ENCODE measurements around the gene PSME3IP1.

The PSME3IP1 gene

GRCh38 chr16:57166451-57166850, 19.4 kb downstream of the PSME3IP1 start:
- no peak for DNase-seq

- no peak for DNase-seq
These were observed 19.9 kb downstream of the PSME3IP1 start for GRCh38 chr16:57165938-57166337.

GRCh38 chr16:57165483-57165882, 20.4 kb downstream of the PSME3IP1 start:
- DNase-seq = no peak

- DNase-seq = no peak
These were observed 22.0 kb downstream of the PSME3IP1 start for GRCh38 chr16:57163842-57164241.

GRCh38 chr16:57159447-57159846, 26.4 kb downstream of the PSME3IP1 start:
- no peak for DNase-seq

GRCh38 chr16:57157533-57157932, 28.3 kb downstream of the PSME3IP1 start:
- no peak for DNase-seq

GRCh38 chr16:57156351-57156703, 29.5 kb downstream of the PSME3IP1 start:
- DNase-seq = no peak

- no peak for DNase-seq
These were observed 30.0 kb downstream of the PSME3IP1 start for GRCh38 chr16:57155702-57156350.

- no peak for DNase-seq
These were observed 32.0 kb downstream of the PSME3IP1 start for GRCh38 chr16:57153841-57154240.

GRCh38 chr16:57152096-57153093, 33.4 kb downstream of the PSME3IP1 start:
- no peak for DNase-seq

GRCh38 chr16:57151369-57151768, 34.5 kb downstream of the PSME3IP1 start:
- no peak for DNase-seq

- no peak for DNase-seq
These were observed 35.0 kb downstream of the PSME3IP1 start for GRCh38 chr16:57150682-57151330.

- no peak for DNase-seq
These were observed 36.4 kb downstream of the PSME3IP1 start for GRCh38 chr16:57149391-57149790.

- DNase-seq = no peak
These were observed 37.4 kb downstream of the PSME3IP1 start for GRCh38 chr16:57148481-57148880.

GRCh38 chr16:57147381-57148221, 38.2 kb downstream of the PSME3IP1 start:
- no peak for DNase-seq

- DNase-seq = no peak
These were observed 39.1 kb downstream of the PSME3IP1 start for GRCh38 chr16:57146735-57147134.

- no peak for DNase-seq
These were observed 39.7 kb downstream of the PSME3IP1 start for GRCh38 chr16:57146040-57146647.

- DNase-seq = no peak
These were observed 40.5 kb downstream of the PSME3IP1 start for GRCh38 chr16:57145046-57146021.

GRCh38 chr16:57144027-57144426, 41.8 kb downstream of the PSME3IP1 start:
- no peak for DNase-seq

GRCh38 chr16:57143149-57143921, 42.5 kb downstream of the PSME3IP1 start:
- no peak for DNase-seq

Measured in NCI-H774 (cell line).